ENCODE data around the gene ACAA1.

ACAA1 gene

GRCh38 chr3:38147421-38147820 lies 10.5 kb upstream of the ACAA1 start:
- peak; percentile 75 for DNase-seq (ENCODE audit: low read depth)
- H3K4me3 ChIP-seq (ENCODE audit: low read depth, low read length) = no peak overlapping the region
- TF ChIP-seq MAX (IDR thresholded peaks at IDR 0.05; ENCODE audit: low read depth, low read length) = no peak
- no peak for TF ChIP-seq CTCF (IDR thresholded peaks at IDR 0.05; ENCODE audit: low read depth, low read length)
- TF ChIP-seq POLR2A (IDR thresholded peaks at IDR 0.05; ENCODE audit: extremely low read depth, insufficient read length) = no peak
- TF ChIP-seq MYC (IDR thresholded peaks at IDR 0.05; ENCODE audit: low read depth, low read length) = no peak

- no peak overlapping the region for H3K4me3 ChIP-seq (ENCODE audit: low read depth, low read length)
- no peak for DNase-seq (ENCODE audit: low read depth)
- TF ChIP-seq MYC (IDR thresholded peaks at IDR 0.05; ENCODE audit: low read depth, low read length) (no peak), MAX (IDR thresholded peaks at IDR 0.05; ENCODE audit: low read depth, low read length) (no peak), CTCF (IDR thresholded peaks at IDR 0.05; ENCODE audit: low read depth, low read length) (no peak), POLR2A (IDR thresholded peaks at IDR 0.05; ENCODE audit: extremely low read depth, insufficient read length) (no peak)
These were observed 9.6 kb upstream of the ACAA1 start for GRCh38 chr3:38146504-38146903.

GRCh38 chr3:38143511-38143910 lies 6.6 kb upstream of the ACAA1 start:
- no peak overlapping the region for H3K4me3 ChIP-seq (ENCODE audit: low read depth, low read length)
- no peak for DNase-seq (ENCODE audit: low read depth)
- TF ChIP-seq MAX (IDR thresholded peaks at IDR 0.05; ENCODE audit: low read depth, low read length) = no peak
- no peak for TF ChIP-seq POLR2A (IDR thresholded peaks at IDR 0.05; ENCODE audit: extremely low read depth, insufficient read length)
- no peak for TF ChIP-seq CTCF (IDR thresholded peaks at IDR 0.05; ENCODE audit: low read depth, low read length)
- TF ChIP-seq MYC (IDR thresholded peaks at IDR 0.05; ENCODE audit: low read depth, low read length) = no peak

- TF ChIP-seq MYC (IDR thresholded peaks at IDR 0.05; ENCODE audit: low read depth, low read length) = no peak
- TF ChIP-seq CTCF (IDR thresholded peaks at IDR 0.05; ENCODE audit: low read depth, low read length) = no peak
- TF ChIP-seq MAX (IDR thresholded peaks at IDR 0.05; ENCODE audit: low read depth, low read length) = no peak
- no peak for TF ChIP-seq POLR2A (IDR thresholded peaks at IDR 0.05; ENCODE audit: extremely low read depth, insufficient read length)
- H3K4me3 ChIP-seq (ENCODE audit: low read depth, low read length) = no peak overlapping the region
- no peak for DNase-seq (ENCODE audit: low read depth)
These were observed 6.0 kb upstream of the ACAA1 start for GRCh38 chr3:38142959-38143358.

- DNase-seq (ENCODE audit: low read depth) = no peak
- TF ChIP-seq MYC (IDR thresholded peaks at IDR 0.05; ENCODE audit: low read depth, low read length) = no peak
These were observed 5.0 kb upstream of the ACAA1 start for GRCh38 chr3:38141952-38142273.

GRCh38 chr3:38141173-38141951 lies 4.4 kb upstream of the ACAA1 start:
- no peak for DNase-seq (ENCODE audit: low read depth)
- no peak overlapping the region for H3K4me3 ChIP-seq (ENCODE audit: low read depth, low read length)
- TF ChIP-seq CTCF (IDR thresholded peaks at IDR 0.05; ENCODE audit: low read depth, low read length) (no peak), MYC (IDR thresholded peaks at IDR 0.05; ENCODE audit: low read depth, low read length) (no peak), POLR2A (IDR thresholded peaks at IDR 0.05; ENCODE audit: extremely low read depth, insufficient read length) (no peak), MAX (IDR thresholded peaks at IDR 0.05; ENCODE audit: low read depth, low read length) (no peak)

More at GRCh38 chr3:38141952-38142273, 5.0 kb upstream of the ACAA1 start:
- no peak overlapping the region for H3K4me3 ChIP-seq (ENCODE audit: low read depth, low read length)
